ENCODE results near the gene ENPP6.

DNA sequence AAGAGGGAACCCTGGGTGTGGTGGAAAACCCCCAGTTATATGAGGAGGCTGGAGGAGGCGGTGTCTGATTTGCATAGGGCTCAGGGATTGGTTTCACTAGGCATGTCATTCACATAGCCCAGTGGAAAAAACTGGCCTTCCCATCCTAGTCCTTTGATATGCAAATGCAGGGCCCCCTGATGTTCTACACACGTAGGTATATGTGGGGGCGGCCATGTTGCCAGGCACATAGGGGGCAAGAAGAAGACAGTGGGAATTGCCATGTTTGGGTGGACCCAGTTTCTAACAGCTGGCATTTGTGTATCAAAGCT is 34.0 kb upstream of the ENPP6 start:
- TF ChIP-seq POLR2A (IDR thresholded peaks at IDR 0.05) (no peak), POLR2AphosphoS5 (IDR thresholded peaks at IDR 0.05) (no peak), EP300 (IDR thresholded peaks at IDR 0.05) (no peak)
- TF ChIP-seq, protein P1, sequence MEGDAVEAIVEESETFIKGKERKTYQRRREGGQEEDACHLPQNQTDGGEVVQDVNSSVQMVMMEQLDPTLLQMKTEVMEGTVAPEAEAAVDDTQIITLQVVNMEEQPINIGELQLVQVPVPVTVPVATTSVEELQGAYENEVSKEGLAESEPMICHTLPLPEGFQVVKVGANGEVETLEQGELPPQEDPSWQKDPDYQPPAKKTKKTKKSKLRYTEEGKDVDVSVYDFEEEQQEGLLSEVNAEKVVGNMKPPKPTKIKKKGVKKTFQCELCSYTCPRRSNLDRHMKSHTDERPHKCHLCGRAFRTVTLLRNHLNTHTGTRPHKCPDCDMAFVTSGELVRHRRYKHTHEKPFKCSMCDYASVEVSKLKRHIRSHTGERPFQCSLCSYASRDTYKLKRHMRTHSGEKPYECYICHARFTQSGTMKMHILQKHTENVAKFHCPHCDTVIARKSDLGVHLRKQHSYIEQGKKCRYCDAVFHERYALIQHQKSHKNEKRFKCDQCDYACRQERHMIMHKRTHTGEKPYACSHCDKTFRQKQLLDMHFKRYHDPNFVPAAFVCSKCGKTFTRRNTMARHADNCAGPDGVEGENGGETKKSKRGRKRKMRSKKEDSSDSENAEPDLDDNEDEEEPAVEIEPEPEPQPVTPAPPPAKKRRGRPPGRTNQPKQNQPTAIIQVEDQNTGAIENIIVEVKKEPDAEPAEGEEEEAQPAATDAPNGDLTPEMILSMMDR (IDR thresholded peaks at IDR 0.05): no peak
